ENCODE measurements around the gene PTPRA. TPM values are rescaled to one million over a fixed set of nuclear protein-coding genes. Genes with fewer than 3 reads are reported as not detected.

PTPRA gene
- total RNA-seq, 2 experiments from 2014 or later, result 33.3 to 47.2 TPM

GRCh38 chr20:2967841-2968240, 94.6 kb downstream of the PTPRA start:
- TF ChIP-seq, protein P1, sequence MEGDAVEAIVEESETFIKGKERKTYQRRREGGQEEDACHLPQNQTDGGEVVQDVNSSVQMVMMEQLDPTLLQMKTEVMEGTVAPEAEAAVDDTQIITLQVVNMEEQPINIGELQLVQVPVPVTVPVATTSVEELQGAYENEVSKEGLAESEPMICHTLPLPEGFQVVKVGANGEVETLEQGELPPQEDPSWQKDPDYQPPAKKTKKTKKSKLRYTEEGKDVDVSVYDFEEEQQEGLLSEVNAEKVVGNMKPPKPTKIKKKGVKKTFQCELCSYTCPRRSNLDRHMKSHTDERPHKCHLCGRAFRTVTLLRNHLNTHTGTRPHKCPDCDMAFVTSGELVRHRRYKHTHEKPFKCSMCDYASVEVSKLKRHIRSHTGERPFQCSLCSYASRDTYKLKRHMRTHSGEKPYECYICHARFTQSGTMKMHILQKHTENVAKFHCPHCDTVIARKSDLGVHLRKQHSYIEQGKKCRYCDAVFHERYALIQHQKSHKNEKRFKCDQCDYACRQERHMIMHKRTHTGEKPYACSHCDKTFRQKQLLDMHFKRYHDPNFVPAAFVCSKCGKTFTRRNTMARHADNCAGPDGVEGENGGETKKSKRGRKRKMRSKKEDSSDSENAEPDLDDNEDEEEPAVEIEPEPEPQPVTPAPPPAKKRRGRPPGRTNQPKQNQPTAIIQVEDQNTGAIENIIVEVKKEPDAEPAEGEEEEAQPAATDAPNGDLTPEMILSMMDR (conservative IDR thresholded peaks at IDR 0.05; ENCODE audit: low read length), result no peak
- TF ChIP-seq EZH2phosphoT487 (IDR thresholded peaks at IDR 0.05; ENCODE audit: borderline replicate concordance, low read depth, low read length), result no peak
- CTCF ChIA-PET (ENCODE audit: unreplicated experiment), result no interaction called here
- H3K4me3 ChIP-seq (ENCODE audit: low read depth, low read length, poor library complexity, severe bottlenecking), result no peak overlapping the region

DNA sequence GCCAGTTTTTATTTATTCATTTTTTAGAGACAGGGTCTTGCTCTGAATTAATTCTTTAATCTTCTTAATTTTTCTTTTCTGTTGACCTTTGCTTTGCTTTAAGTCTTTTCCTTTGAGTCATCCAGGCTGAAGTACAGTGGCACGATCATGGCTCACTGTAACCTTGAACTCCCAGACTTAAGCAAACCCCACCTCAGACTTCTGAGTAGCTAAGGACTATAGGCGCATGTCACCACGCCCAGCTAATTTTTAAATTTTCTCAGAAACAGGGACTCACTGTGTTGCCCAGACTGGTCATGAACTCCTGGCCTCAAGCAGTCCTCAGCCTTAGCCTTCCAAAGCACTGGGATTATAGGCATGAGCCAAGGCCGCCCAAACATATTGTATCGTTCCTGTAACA, 98.8 kb downstream of the PTPRA start:
- no peak overlapping the region for H2AFZ ChIP-seq (ENCODE audit: low read length)
- no peak overlapping the region for H3K27ac ChIP-seq (ENCODE audit: low read depth, low read length, poor library complexity, severe bottlenecking)
- H3K79me2 ChIP-seq (ENCODE audit: insufficient read depth, low read depth, low read length), result no peaks in the 10 kb centered on the region
- ChIA-PET CTCF (ENCODE audit: unreplicated experiment) (no interaction called here), POLR2A (interaction anchor here (1.1 kb wide), 1 partner anchor 9 kb away, joined by 3 read pairs; no protein-coding TSS in a partner anchor)
- no peak overlapping the region for H3K4me2 ChIP-seq (ENCODE audit: low read length)
- TF ChIP-seq, protein P1 (conservative IDR thresholded peaks at IDR 0.05; ENCODE audit: low read length), result no peak
- no peak for TF ChIP-seq EZH2phosphoT487 (IDR thresholded peaks at IDR 0.05; ENCODE audit: borderline replicate concordance, low read depth, low read length)
- BruUV-seq (replicated peaks), result no TSS peak
- H4K20me1 ChIP-seq (ENCODE audit: insufficient read depth, low read length), result no peaks in the 10 kb centered on the region
- intact Hi-C loops (cut with micrococcal nuclease; ENCODE audit: unreplicated experiment), result no loop called here
- H3K36me3 ChIP-seq (ENCODE audit: insufficient read depth, low read length), result peaks cover 52% of the 10 kb centered on the region
- no peaks in the 10 kb centered on the region for H3K9me2 ChIP-seq (ENCODE audit: insufficient read depth, low read length)
- no peaks in the 10 kb centered on the region for H3K4me1 ChIP-seq (ENCODE audit: insufficient read depth, low read length, poor library complexity, severe bottlenecking)
- no peak for DNase-seq (ENCODE audit: low spot score)
- H3K4me3 ChIP-seq (ENCODE audit: low read depth, low read length, poor library complexity, severe bottlenecking), result no peak overlapping the region
- no peaks in the 10 kb centered on the region for H3K9me3 ChIP-seq (ENCODE audit: low read length)

More at GRCh38 chr20:2967841-2968240, 94.6 kb downstream of the PTPRA start:
- no peaks in the 10 kb centered on the region for H3K9me2 ChIP-seq (ENCODE audit: insufficient read depth, low read length)
- no peaks in the 10 kb centered on the region for H3K79me2 ChIP-seq (ENCODE audit: insufficient read depth, low read depth, low read length)
- POLR2A ChIA-PET, result no interaction called here
- no peak overlapping the region for H3K4me2 ChIP-seq (ENCODE audit: low read length)
- no TSS peak for BruUV-seq (replicated peaks)
- H3K27ac ChIP-seq (ENCODE audit: low read depth, low read length, poor library complexity, severe bottlenecking), result no peak overlapping the region
- H3K9me3 ChIP-seq (ENCODE audit: low read length), result no peaks in the 10 kb centered on the region
- DNase-seq (ENCODE audit: low spot score), result no peak
- H3K36me3 ChIP-seq (ENCODE audit: insufficient read depth, low read length), result peaks cover 49% of the 10 kb centered on the region
- intact Hi-C loops (cut with micrococcal nuclease; ENCODE audit: unreplicated experiment), result no loop called here
- no peaks in the 10 kb centered on the region for H4K20me1 ChIP-seq (ENCODE audit: insufficient read depth, low read length)
- H3K4me1 ChIP-seq (ENCODE audit: insufficient read depth, low read length, poor library complexity, severe bottlenecking), result no peaks in the 10 kb centered on the region
- H2AFZ ChIP-seq (ENCODE audit: low read length), result no peak overlapping the region

DNA sequence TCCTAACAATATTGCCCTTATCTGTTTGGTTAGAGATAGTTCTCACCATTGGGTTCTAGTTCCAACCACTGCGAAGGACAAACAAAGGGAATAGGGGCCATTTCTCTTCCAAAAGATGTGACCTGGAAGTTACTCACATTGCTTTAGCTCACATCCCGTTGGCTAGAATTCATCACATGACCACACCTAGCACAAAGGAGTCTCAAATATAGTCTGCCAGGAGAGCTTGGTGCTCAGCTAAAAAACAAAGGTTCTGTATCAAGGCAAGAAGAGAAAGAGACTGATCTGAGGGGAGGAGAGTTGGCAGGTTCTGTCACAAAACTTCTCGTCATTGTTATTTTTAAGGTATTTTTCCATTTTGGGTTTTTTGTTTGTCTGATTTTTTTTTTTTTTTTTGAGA, 100.3 kb downstream of the PTPRA start:
- CTCF ChIA-PET (ENCODE audit: unreplicated experiment), result no interaction called here

More for the DNA sequence above, 100.3 kb downstream of the PTPRA start:
- Histone ChIP-seq H3K4me1 (ENCODE audit: insufficient read depth, low read length, poor library complexity, severe bottlenecking) (no peaks in the 10 kb centered on the region), H3K36me3 (ENCODE audit: insufficient read depth, low read length) (peaks cover 49% of the 10 kb centered on the region), H3K9me2 (ENCODE audit: insufficient read depth, low read length) (no peaks in the 10 kb centered on the region), H3K4me3 (ENCODE audit: low read depth, low read length, poor library complexity, severe bottlenecking) (no peak overlapping the region), H4K20me1 (ENCODE audit: insufficient read depth, low read length) (no peaks in the 10 kb centered on the region), H3K9me3 (ENCODE audit: low read length) (no peaks in the 10 kb centered on the region), H2AFZ (ENCODE audit: low read length) (no peak overlapping the region), H3K27ac (ENCODE audit: low read depth, low read length, poor library complexity, severe bottlenecking) (no peak overlapping the region), H3K4me2 (ENCODE audit: low read length) (no peak overlapping the region), H3K79me2 (ENCODE audit: insufficient read depth, low read depth, low read length) (no peaks in the 10 kb centered on the region)
- POLR2A ChIA-PET, result interaction anchor here (0.9 to 1.1 kb wide), 2 partner anchors 10 to 87 kb away, joined by 3 read pairs; no protein-coding TSS in a partner anchor
- no peak for DNase-seq (ENCODE audit: low spot score)
- no TSS peak for BruUV-seq (replicated peaks)
- intact Hi-C loops (cut with micrococcal nuclease; ENCODE audit: unreplicated experiment), result no loop called here
- TF ChIP-seq, protein P1 (conservative IDR thresholded peaks at IDR 0.05; ENCODE audit: low read length), result no peak
- no peak for TF ChIP-seq EZH2phosphoT487 (IDR thresholded peaks at IDR 0.05; ENCODE audit: borderline replicate concordance, low read depth, low read length)
